Effector memory CD4-positive, alpha-beta T cell (primary cell): ENCODE data around the gene SLC6A18.

Experiments
- DNase-seq, 3 donors: peaks; one replicate each; pipeline ENCODE4 v3.0.0-alpha.2; 2020
- H3K27ac ChIP-seq: 2 replicates; pipeline ENCODE4 v1.7.0; 2013; ENCODE audit warnings: mild to moderate bottlenecking, low read length, moderate library complexity; ENCODE audit not compliant: insufficient read depth, poor library complexity, severe bottlenecking
- H3K27me3 ChIP-seq: replicated peaks from 2 replicates; pipeline ENCODE4 v1.7.0; 2013; ENCODE audit warnings: mild to moderate bottlenecking, low read length; ENCODE audit not compliant: insufficient read depth, control insufficient read depth, poor library complexity, severe bottlenecking
- H3K36me3 ChIP-seq: 2 replicates; pipeline ENCODE4 v1.7.0; 2013; ENCODE audit warnings: mild to moderate bottlenecking, low read length, moderate library complexity; ENCODE audit not compliant: control insufficient read depth, insufficient read depth
- H3K4me1 ChIP-seq: 2 replicates; pipeline ENCODE4 v1.7.0; 2013; ENCODE audit warnings: low read length, mild to moderate bottlenecking; ENCODE audit not compliant: control insufficient read depth, insufficient read depth, poor library complexity, severe bottlenecking
- H3K4me3 ChIP-seq: 2 replicates; pipeline ENCODE4 v1.7.0; 2013; ENCODE audit warnings: low read length, low read depth, mild to moderate bottlenecking; ENCODE audit not compliant: insufficient read depth, poor library complexity, severe bottlenecking
- H3K9me3 ChIP-seq: 2 replicates; pipeline ENCODE4 v1.7.0; 2013; ENCODE audit warnings: mild to moderate bottlenecking, low read length, moderate library complexity; ENCODE audit not compliant: control insufficient read depth

Gene SLC6A18

DNA sequence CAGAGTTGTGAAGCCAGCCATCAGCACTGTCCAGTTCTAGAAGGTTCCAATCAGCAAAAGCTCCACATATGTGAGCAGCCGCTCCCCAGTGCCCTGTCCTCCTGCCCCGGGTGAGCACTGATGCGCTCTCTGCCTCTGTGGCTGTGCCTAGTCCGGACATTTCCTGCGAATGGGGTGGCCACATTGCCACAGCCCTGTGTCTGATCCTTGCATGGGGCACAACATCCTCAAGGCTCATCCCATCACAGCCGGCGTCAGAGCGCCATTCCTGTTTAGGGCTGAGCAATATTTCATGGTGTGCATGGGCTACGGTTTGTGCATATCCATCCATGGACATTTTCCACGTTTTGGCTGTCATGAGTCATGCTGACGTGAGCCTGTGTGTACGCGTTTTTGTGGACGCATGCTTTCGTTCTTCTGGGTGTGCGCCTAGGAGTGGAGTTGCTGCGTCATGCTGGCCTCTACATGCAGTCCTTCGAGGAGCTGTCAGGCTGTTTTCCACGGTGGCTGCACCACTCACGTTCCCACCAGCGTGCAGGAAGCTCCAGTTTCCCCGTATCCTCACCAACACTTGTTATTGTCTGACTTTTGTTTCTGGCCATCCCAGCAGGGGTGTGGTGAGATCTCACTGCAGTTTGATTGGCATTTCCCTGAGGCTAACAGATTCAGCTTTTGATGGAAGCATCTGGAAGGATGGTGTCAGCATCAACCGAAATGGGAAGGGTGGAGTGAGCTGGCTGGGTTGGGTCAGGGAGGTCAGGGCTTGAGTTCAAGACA is 9.7 kb upstream of the SLC6A18 start:
- H3K4me3 ChIP-seq: no peak overlapping the region
- no peak for DNase-seq
- no peaks in the 10 kb centered on the region for H3K9me3 ChIP-seq
- H3K27ac ChIP-seq: no peak overlapping the region
- no peaks in the 10 kb centered on the region for H3K4me1 ChIP-seq
- no peaks in the 10 kb centered on the region for H3K36me3 ChIP-seq
- H3K27me3 ChIP-seq: no peaks in the 10 kb centered on the region

DNA sequence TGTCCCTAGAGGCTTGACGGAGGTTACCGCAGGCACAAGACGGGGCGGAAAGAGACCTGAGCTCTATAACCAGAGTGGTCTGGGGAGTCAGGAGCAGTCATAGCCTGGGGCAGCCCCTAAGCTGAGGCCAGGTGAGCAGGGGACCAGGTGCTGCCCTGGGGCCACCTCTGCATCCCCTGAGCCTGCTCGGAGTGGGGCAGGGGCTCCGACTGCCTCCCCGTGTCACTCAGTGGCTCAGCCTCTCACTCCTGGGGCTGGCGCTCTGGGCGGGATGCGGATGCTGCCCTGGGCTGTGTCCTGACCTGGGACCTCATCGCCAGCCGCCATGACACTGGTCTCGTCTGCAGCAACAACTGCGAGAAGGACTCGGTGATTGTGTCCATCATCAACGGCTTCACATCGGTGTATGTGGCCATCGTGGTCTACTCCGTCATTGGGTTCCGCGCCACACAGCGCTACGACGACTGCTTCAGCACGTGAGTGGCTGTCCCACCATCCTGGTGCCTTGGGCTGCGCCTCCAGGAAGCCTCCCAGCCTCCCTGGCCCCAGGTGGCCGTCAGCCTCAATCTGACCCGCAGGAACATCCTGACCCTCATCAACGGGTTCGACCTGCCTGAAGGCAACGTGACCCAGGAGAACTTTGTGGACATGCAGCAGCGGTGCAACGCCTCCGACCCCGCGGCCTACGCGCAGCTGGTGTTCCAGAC is 8.8 kb upstream of the SLC6A18 start:
- H3K27ac ChIP-seq: no peak overlapping the region
- no peak overlapping the region for H3K4me3 ChIP-seq
- H3K9me3 ChIP-seq: no peaks in the 10 kb centered on the region
- H3K27me3 ChIP-seq: no peaks in the 10 kb centered on the region
- no peak for DNase-seq
- no peaks in the 10 kb centered on the region for H3K36me3 ChIP-seq
- no peaks in the 10 kb centered on the region for H3K4me1 ChIP-seq

DNA sequence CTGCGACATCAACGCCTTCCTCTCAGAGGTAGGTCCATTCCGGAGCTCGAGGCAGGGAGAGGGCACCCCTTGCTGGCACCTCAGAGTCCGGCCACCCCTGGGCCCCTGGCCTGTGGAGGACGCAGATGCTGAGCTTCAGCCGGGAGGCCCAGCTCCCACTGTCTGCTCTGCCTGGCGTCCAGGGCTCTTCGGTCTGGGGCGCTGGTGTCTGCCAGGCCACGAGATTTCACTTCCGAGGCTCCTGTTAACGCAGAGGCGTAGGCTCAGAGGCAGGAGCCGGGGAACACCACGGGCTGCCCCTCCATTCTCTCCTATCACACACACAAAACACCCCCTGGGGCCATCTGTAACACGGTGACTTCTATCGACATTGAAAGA is 8.3 kb upstream of the SLC6A18 start:
- Histone ChIP-seq H3K4me1 (no peaks in the 10 kb centered on the region), H3K4me3 (no peak overlapping the region), H3K27ac (no peak overlapping the region), H3K9me3 (no peaks in the 10 kb centered on the region), H3K36me3 (no peaks in the 10 kb centered on the region), H3K27me3 (no peaks in the 10 kb centered on the region)
- no peak for DNase-seq

DNA sequence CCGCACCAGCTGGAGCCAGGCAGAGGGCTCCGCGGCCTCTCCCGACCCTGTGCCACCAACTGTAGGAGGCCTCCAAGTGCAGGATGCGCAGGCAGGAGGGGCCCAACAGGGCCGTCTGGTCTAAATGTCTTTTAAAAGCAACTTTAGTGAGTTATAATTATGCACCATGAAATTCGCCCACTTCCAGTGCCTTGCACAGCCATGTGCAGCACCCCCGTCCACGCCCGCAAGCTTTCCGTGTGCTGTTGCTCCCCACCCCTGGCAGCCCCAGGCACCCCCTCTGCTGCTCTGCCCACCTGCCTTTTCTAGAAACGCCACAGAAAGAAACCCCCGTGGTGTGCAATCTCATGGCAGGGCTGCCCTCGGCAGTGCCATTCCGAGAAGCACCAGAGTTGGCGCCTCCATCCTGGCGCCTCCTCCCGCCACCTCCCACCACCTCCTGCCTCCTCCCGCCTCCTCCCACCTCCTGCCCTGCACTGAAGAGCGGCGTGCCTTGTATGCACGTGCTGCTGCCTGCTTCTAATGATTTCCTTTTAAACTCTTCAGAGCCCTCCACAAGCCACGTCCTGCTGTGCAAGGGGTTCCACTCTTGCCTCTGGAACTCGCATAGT is 7.5 kb upstream of the SLC6A18 start:
- Histone ChIP-seq H3K36me3 (no peaks in the 10 kb centered on the region), H3K27me3 (no peaks in the 10 kb centered on the region), H3K4me1 (no peaks in the 10 kb centered on the region), H3K4me3 (no peak overlapping the region), H3K9me3 (no peaks in the 10 kb centered on the region), H3K27ac (no peak overlapping the region)
- no peak for DNase-seq

DNA sequence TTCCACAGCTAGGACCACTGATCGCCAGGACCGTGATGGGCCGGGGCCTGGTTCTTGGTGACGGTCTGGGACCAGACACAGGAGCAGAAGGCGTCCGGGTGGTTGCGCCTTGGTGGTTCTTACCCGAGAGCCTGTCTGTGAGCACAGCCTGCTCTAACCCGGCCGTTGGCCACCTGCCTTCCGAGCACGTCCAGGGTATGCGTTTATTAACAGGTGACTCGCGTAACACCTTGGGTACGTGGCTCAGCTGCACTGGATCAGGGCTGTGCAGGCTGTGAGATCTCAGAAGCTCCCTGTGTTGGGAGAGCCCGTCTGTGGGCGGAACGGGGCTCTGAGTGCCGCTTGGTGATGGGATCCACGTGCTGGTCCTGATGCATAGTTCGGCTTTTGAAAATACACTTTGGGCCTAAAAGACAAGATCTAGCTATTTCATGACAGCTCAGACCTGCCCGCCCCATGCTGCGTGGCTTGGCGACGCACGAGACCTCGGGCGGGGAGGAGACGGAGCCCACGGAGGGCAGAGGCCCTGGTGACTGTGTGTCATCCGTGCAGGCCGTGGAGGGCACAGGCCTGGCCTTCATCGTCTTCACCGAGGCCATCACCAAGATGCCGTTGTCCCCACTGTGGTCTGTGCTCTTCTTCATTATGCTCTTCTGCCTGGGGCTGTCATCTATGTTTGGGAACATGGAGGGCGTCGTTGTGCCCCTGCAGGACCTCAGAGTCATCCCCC is 6.7 kb upstream of the SLC6A18 start:
- no peaks in the 10 kb centered on the region for H3K36me3 ChIP-seq
- no peak overlapping the region for H3K27ac ChIP-seq
- DNase-seq: no peak
- H3K9me3 ChIP-seq: no peaks in the 10 kb centered on the region
- no peaks in the 10 kb centered on the region for H3K27me3 ChIP-seq
- H3K4me3 ChIP-seq: no peak overlapping the region
- H3K4me1 ChIP-seq: no peaks in the 10 kb centered on the region

DNA sequence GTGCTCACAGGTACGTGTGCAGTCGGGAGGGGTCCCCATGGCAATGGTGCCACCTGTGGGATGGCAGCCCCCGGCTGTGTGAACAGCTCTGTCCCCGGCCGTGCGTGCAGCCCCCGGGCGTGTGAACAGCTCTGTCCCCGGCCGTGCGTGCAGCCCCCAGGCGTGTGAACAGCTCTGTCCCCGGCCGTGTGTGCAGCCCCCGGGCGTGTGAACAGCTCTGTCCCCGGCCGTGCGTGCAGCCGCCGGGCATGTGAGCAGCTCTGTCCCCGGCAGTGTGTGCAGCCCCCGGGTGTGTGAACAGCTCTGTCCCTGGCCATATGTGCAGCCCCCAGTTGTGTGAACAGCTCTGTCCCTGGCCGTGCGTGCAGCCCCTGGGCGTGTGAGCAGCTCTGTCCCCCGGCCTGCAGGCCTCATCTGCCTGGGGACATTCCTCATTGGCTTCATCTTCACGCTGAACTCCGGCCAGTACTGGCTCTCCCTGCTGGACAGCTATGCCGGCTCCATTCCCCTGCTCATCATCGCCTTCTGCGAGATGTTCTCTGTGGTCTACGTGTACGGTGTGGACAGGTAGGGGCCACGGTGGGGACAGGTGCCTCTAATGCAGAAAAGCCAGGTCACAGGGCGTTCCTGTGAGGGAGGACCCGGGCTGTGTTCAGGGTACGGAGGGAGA is 5.9 kb upstream of the SLC6A18 start:
- H3K4me1 ChIP-seq: no peaks in the 10 kb centered on the region
- H3K9me3 ChIP-seq: no peaks in the 10 kb centered on the region
- H3K4me3 ChIP-seq: no peak overlapping the region
- H3K27ac ChIP-seq: no peak overlapping the region
- no peak for DNase-seq
- no peaks in the 10 kb centered on the region for H3K27me3 ChIP-seq
- H3K36me3 ChIP-seq: no peaks in the 10 kb centered on the region

DNA sequence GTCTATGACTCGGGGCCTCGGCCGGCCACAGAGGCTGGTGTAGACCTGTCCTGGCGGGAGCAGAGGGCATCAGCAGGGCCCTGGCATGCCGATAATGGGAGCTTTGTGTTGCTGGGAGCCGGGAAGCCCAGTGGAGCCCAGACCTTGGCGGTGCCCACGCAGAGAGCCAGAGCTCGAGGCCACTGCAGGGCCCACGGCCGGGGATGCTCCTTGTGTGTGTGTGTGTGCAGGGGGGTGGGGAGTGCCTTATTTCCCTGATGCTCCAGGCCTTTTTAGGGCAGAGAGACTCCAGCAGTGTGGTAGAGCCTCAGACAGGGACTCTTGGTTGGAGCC is 5.4 kb upstream of the SLC6A18 start:
- Histone ChIP-seq H3K36me3 (no peaks in the 10 kb centered on the region), H3K27ac (no peak overlapping the region), H3K4me1 (no peaks in the 10 kb centered on the region), H3K4me3 (no peak overlapping the region), H3K9me3 (no peaks in the 10 kb centered on the region), H3K27me3 (no peaks in the 10 kb centered on the region)
- no peak for DNase-seq

DNA sequence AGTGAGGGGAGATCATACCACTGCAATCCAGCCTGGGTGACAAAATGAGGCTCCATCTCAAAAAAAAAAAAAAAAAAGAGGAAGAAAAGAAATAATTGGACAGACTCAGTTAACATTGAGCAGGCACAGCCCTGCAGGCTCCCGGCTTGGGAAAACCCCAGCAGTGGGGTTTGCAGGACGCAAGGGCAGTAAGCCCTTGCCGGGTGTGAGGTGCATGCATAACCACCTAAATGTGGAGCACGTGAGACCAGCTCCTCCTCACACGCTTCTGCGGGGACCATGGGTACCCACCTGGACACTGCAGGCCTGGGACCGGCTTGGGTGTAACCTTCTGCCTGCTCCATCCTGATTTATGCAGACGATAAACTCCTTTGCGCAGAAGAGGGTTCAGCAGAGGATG is 4.8 kb upstream of the SLC6A18 start:
- no peaks in the 10 kb centered on the region for H3K9me3 ChIP-seq
- no peaks in the 10 kb centered on the region for H3K4me1 ChIP-seq
- no peak overlapping the region for H3K27ac ChIP-seq
- H3K4me3 ChIP-seq: no peak overlapping the region
- H3K36me3 ChIP-seq: no peaks in the 10 kb centered on the region
- no peaks in the 10 kb centered on the region for H3K27me3 ChIP-seq
- no peak for DNase-seq

DNA sequence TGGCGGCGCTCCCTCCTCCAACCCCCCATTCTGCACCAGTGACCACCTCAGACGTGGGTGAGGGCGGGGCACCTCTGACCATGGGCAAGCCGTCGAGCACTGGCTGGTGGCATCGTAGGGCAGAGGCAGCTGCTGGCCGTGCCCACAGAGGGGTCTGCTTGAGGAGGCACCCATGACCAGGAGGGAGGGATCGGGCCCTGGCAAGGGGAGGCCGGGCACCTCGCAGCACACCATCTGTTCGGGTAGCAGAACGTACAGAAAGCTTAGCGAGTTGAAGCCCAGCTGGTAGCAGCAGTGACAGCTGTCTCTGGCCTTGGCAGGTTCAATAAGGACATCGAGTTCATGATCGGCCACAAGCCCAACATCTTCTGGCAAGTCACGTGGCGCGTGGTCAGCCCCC is 4.3 kb upstream of the SLC6A18 start:
- H3K4me1 ChIP-seq: no peaks in the 10 kb centered on the region
- no peaks in the 10 kb centered on the region for H3K9me3 ChIP-seq
- no peaks in the 10 kb centered on the region for H3K36me3 ChIP-seq
- no peak overlapping the region for H3K27ac ChIP-seq
- DNase-seq: no peak
- no peaks in the 10 kb centered on the region for H3K27me3 ChIP-seq
- no peak overlapping the region for H3K4me3 ChIP-seq
